NCI-H187 treated with DMSO at 0.1 percent for 48 hours (cell line): Measurements from ENCODE around the gene GLIPR2.
"Not testable (repeated sequence)": the region's sequence is repeated elsewhere in the genome, so short reads cannot be mapped to it uniquely, and the experiment has no call there.

Experiments
- DNase-seq: peaks from one replicate; lab custom pipeline; 2025; lab: John Stamatoyannopoulos, UW

GLIPR2 gene

GRCh38 chr9:36163786-36164170 is 27.2 kb downstream of the GLIPR2 start:
- DNase-seq = no peak

- no peak for DNase-seq
These were observed 27.8 kb downstream of the GLIPR2 start for GRCh38 chr9:36164372-36164771.

GRCh38 chr9:36164989-36165388 is 28.5 kb downstream of the GLIPR2 start:
- no peak for DNase-seq

GRCh38 chr9:36165826-36166167 is 29.3 kb downstream of the GLIPR2 start:
- no peak for DNase-seq

GRCh38 chr9:36166168-36166927 is 29.8 kb downstream of the GLIPR2 start:
- no peak for DNase-seq

GRCh38 chr9:36169166-36169565 is 32.6 kb downstream of the GLIPR2 start, which contains the start of gene CCIN:
Gene CCIN, plus strand, starts transcription at chr9:36169388. Its CDS starts 115 bp downstream, at chr9:36169503.
- DNase-seq = no peak

GRCh38 chr9:36169708-36170107 is 33.2 kb downstream of the GLIPR2 start:
- no peak for DNase-seq

- no peak for DNase-seq
These were observed 34.0 kb downstream of the GLIPR2 start for GRCh38 chr9:36170531-36170930.

- no peak for DNase-seq
These were observed 37.3 kb downstream of the GLIPR2 start for GRCh38 chr9:36173861-36174260.

GRCh38 chr9:36174271-36174670 is 37.7 kb downstream of the GLIPR2 start:
- DNase-seq = no peak

GRCh38 chr9:36174731-36175130 is 38.2 kb downstream of the GLIPR2 start:
- DNase-seq = no peak

- DNase-seq = not testable (repeated sequence)
These were observed 38.7 kb downstream of the GLIPR2 start for GRCh38 chr9:36175209-36175608.

GRCh38 chr9:36176496-36176895 is 40.0 kb downstream of the GLIPR2 start:
- not testable (repeated sequence) for DNase-seq

GRCh38 chr9:36177571-36177970 is 41.0 kb downstream of the GLIPR2 start:
- no peak for DNase-seq

- DNase-seq = not testable (repeated sequence)
These were observed 43.7 kb downstream of the GLIPR2 start for GRCh38 chr9:36180243-36180642.

GRCh38 chr9:36187414-36187813 is 50.9 kb downstream of the GLIPR2 start:
- no peak for DNase-seq

- no peak for DNase-seq
These were observed 51.7 kb downstream of the GLIPR2 start for GRCh38 chr9:36188212-36188611.

GRCh38 chr9:36189976-36190375 is 53.4 kb downstream of the GLIPR2 start:
- DNase-seq = no peak

- DNase-seq = peak; percentile 92
These were observed 54.1 kb downstream of the GLIPR2 start, which contains the start of gene CLTA for GRCh38 chr9:36190388-36191289. Gene CLTA, plus strand, starts transcription at chr9:36190921. Its CDS starts 136 bp downstream, at chr9:36191057.

- no peak for DNase-seq
These were observed 54.7 kb downstream of the GLIPR2 start for GRCh38 chr9:36191290-36191645.

- DNase-seq = no peak
These were observed 55.2 kb downstream of the GLIPR2 start for GRCh38 chr9:36191686-36192085.

- no peak for DNase-seq
These were observed 55.7 kb downstream of the GLIPR2 start for GRCh38 chr9:36192196-36192595.

GRCh38 chr9:36193023-36193422 is 56.5 kb downstream of the GLIPR2 start:
- DNase-seq = no peak
